ENCODE measurements around the gene BMF. TPM values are rescaled to one million over a fixed set of nuclear protein-coding genes. Genes with fewer than 3 reads are reported as not detected.
A peak's percentile ranks its signal among the peaks of the same experiment; 100 is the strongest.

BMF gene
- total and polyA plus RNA-seq, 3 donors from 2014 or later = 4.9 to 7.7 (median 6.9) TPM

- Histone ChIP-seq H3K27ac (no peak overlapping the region), H3K27me3 (no peaks in the 10 kb centered on the region), H3K36me3 (ENCODE audit: low read depth, missing control alignments) (no peaks in the 10 kb centered on the region), H3K4me3 (no peak overlapping the region), H3K9me3 (no peaks in the 10 kb centered on the region), H3K4me1 (peaks cover 22% of the 10 kb centered on the region)
- TF ChIP-seq CTCF (IDR thresholded peaks at IDR 0.05) (no peak), POLR2A (IDR thresholded peaks at IDR 0.05) (no peak)
- WGBS, 2 donors = 80 to 81% methylated on average over 3 of the region's 3 CpGs
- no peak for DNase-seq
- intact Hi-C loops (cut with DNase I; ENCODE audit: low total_unique reads) = loop anchor here (5.0 to 10.0 kb wide), 2 partner anchors 64 to 232 kb away; partner anchors contain the start of gene BMF
These were observed 67.9 kb downstream of the BMF start for GRCh38 chr15:40040770-40041169.

DNA sequence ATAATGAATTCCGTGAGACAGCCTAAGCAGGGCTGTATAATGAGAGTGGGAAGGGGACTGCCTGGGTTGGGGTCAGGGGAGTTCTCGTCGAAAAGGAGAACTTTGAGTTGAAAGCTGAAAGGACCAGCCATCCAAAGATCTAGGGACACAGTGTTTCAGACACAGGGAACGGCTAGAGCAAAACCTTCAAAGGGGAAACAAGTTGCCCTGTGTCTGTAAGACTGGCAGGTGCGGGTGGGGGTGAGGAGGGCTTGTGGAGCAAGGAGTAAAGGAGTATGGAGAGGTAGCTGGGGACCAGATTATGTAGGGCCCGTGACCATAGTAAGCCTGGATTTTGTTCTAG lies 68.4 kb downstream of the BMF start:
- intact Hi-C loops (cut with DNase I; ENCODE audit: low total_unique reads) = loop anchor here (5.0 to 10.0 kb wide), 2 partner anchors 65 to 232 kb away; partner anchors contain the start of gene BMF
- H3K27me3 ChIP-seq = no peaks in the 10 kb centered on the region
- H3K36me3 ChIP-seq (ENCODE audit: low read depth, missing control alignments) = no peaks in the 10 kb centered on the region
- no peak for DNase-seq
- peaks cover 18% of the 10 kb centered on the region for H3K4me1 ChIP-seq
- no peak overlapping the region for H3K27ac ChIP-seq
- 42 to 48% methylated on average over 6 of the region's 6 CpGs for WGBS, 2 donors
- H3K9me3 ChIP-seq = no peaks in the 10 kb centered on the region
- no peak for TF ChIP-seq CTCF (IDR thresholded peaks at IDR 0.05)
- no peak for TF ChIP-seq POLR2A (IDR thresholded peaks at IDR 0.05)
- no peak overlapping the region for H3K4me3 ChIP-seq

DNA sequence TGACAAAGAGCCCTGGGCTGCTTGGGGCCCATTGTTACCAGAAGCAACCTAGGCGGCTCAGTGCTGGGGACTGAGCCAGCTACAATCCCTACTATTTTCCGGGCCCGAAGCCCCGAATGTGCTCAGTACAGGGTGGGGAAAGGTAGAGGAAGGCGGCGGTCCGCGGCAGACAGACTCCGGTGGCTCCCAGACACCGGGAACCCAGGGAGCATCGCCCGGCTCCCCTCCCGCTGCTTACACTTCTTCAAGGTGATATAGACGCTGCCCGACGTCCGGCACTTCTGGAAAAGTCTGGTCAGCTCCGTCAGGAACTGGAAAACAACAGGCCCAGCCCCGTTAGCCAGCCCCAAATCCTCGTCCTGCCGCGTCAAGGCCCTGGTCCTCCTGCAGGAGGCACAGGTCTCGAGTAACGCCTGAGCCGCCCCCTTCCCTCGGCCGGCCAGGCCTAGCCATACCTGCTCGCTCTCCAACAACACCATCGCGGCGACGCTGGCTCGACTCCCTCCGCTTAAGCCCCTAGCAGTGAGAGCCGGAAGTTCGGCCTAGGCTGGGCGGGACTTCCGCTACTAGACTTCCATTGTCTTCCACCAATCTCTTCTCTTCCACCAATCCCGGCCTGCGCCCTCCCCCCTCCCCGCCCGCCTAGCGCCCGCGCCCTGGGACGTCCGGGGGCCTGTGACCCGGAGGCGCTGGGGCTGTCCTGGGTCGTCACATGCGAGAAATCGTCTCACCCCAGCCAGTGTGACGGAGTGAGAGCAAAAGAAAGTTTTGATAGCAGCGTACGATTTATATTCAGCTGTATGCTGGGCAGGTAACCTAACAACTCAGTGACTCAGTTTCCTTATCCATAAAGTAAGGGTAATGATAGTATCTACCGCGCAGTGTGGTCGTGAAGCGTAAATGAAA lies 69.8 kb downstream of the BMF start, which contains the start of gene SRP14:
Gene SRP14 (minus strand): TSS at position 544 of the 906 bp plus-strand sequence. CDS start 65 bp downstream, at position 479.
- 0% methylated on average over 46 to 59 of the region's 59 CpGs for WGBS, 2 donors
- H3K27ac ChIP-seq = peak within 1 kb of the TSS; percentile 96 to 99
- no peaks in the 10 kb centered on the region for H3K9me3 ChIP-seq
- H3K27me3 ChIP-seq = no peaks in the 10 kb centered on the region
- intact Hi-C loops (cut with DNase I; ENCODE audit: low total_unique reads) = no loop called here
- peak; percentile 98 for DNase-seq
- H3K4me1 ChIP-seq = peaks cover 11% of the 10 kb centered on the region
- TF ChIP-seq POLR2A (IDR thresholded peaks at IDR 0.05) = peak; percentile 43
- peak in 2 of 3 experiments; percentile 47 to 57 for TF ChIP-seq CTCF (IDR thresholded peaks at IDR 0.05)
- H3K4me3 ChIP-seq = peak within 1 kb of the TSS; percentile 73 to 99
- no peaks in the 10 kb centered on the region for H3K36me3 ChIP-seq (ENCODE audit: low read depth, missing control alignments)

GRCh38 chr15:40038275-40038637 lies 70.4 kb downstream of the BMF start:
- no peak for DNase-seq
- TF ChIP-seq POLR2A (IDR thresholded peaks at IDR 0.05) (no peak), CTCF (IDR thresholded peaks at IDR 0.05) (no peak)
- intact Hi-C loops (cut with DNase I; ENCODE audit: low total_unique reads) = no loop called here
- Histone ChIP-seq H3K27ac (peak overlapping the region; percentile 96 to 99), H3K4me3 (peak overlapping the region; percentile 73 to 99), H3K27me3 (no peaks in the 10 kb centered on the region), H3K4me1 (peaks cover 11% of the 10 kb centered on the region), H3K9me3 (no peaks in the 10 kb centered on the region), H3K36me3 (ENCODE audit: low read depth, missing control alignments) (no peaks in the 10 kb centered on the region)
- WGBS, 2 donors = 0 to 1% methylated on average over 18 of the region's 18 CpGs

Other genes starting within 250 kb of the BMF start
- gene GPR176, start 188.6 kb downstream of the BMF start, total RNA-seq = 10 to 100 TPM; 22.0 to 34.1 TPM
- gene GPR176, start 188.6 kb downstream of the BMF start, polyA plus RNA-seq (ENCODE audit: insufficient read depth, low read depth, low replicate concordance) = 23.1 TPM
- 10 to 100 TPM; 47.4 to 56.5 TPM for gene EIF2AK4, start 174.8 kb downstream of the BMF start, total RNA-seq
- 22.4 TPM for gene EIF2AK4, start 174.8 kb downstream of the BMF start, polyA plus RNA-seq (ENCODE audit: insufficient read depth, low read depth, low replicate concordance)
- 100 to 1,000 TPM; 277 to 410 TPM for gene SRP14, start 69.7 kb downstream of the BMF start, total RNA-seq
- 359 TPM for gene SRP14, start 69.7 kb downstream of the BMF start, polyA plus RNA-seq (ENCODE audit: insufficient read depth, low read depth, low replicate concordance)
- gene BUB1B, start 52.2 kb upstream of the BMF start, total RNA-seq = 10 to 100 TPM; 38.6 to 66.2 TPM
- gene BUB1B, start 52.2 kb upstream of the BMF start, polyA plus RNA-seq (ENCODE audit: insufficient read depth, low read depth, low replicate concordance) = 53.9 TPM
- 100 to 1,000 TPM; 140 to 245 TPM for gene PAK6, start 130.2 kb upstream of the BMF start, total RNA-seq
- 47.4 TPM for gene PAK6, start 130.2 kb upstream of the BMF start, polyA plus RNA-seq (ENCODE audit: insufficient read depth, low read depth, low replicate concordance)
- 10 to 100 TPM in 1 of 2 donors, 1 to 10 TPM in 1; 3.1 to 11.8 TPM for gene ANKRD63, start 174.2 kb upstream of the BMF start, total RNA-seq
- gene ANKRD63, start 174.2 kb upstream of the BMF start, polyA plus RNA-seq (ENCODE audit: insufficient read depth, low read depth, low replicate concordance) = not detected
- gene PLCB2, start 199.1 kb upstream of the BMF start, total RNA-seq = 1 to 10 TPM; 8.8 to 9.7 TPM
- gene PLCB2, start 199.1 kb upstream of the BMF start, polyA plus RNA-seq (ENCODE audit: insufficient read depth, low read depth, low replicate concordance) = 13.6 TPM
- 10 to 100 TPM; 31.8 to 49.8 TPM for gene INAFM2, start 214.8 kb upstream of the BMF start, total RNA-seq
- 43.4 TPM for gene INAFM2, start 214.8 kb upstream of the BMF start, polyA plus RNA-seq (ENCODE audit: insufficient read depth, low read depth, low replicate concordance)
- 10 to 100 TPM; 36.8 to 38.9 TPM for gene CCDC9B, start 232.1 kb upstream of the BMF start, total RNA-seq
- gene CCDC9B, start 232.1 kb upstream of the BMF start, polyA plus RNA-seq (ENCODE audit: insufficient read depth, low read depth, low replicate concordance) = 20.4 TPM
- not detected for gene PHGR1, start 242.2 kb upstream of the BMF start, total RNA-seq
- gene PHGR1, start 242.2 kb upstream of the BMF start, polyA plus RNA-seq (ENCODE audit: insufficient read depth, low read depth, low replicate concordance) = not detected
- gene DISP2, start 249.3 kb upstream of the BMF start, total RNA-seq = 1 to 10 TPM; 4.4 to 7.6 TPM
- gene DISP2, start 249.3 kb upstream of the BMF start, polyA plus RNA-seq (ENCODE audit: insufficient read depth, low read depth, low replicate concordance) = 3.0 TPM

Measured in testis (tissue), 3 donors.